Adrenal gland (tissue), 5 donors: ENCODE results near the gene L3MBTL2.

ENCODE experiments used
- CTCF ChIP-seq, 6 experiments: fragments of 450-650 bp in 4 of 6; fragments of 200-600 bp in 2 of 6; sonication (generic) in 1 of 6; IDR thresholded peaks; 1 replicate in 5 of 6; 2 replicates in 1 of 6; pipeline versions ENCODE4 v1.5.1 to v1.8.0; 2016 to 2021; ENCODE audit warnings: antibody characterized with exemption in 6 of 6, mild to moderate bottlenecking in 2 of 6, moderate library complexity in 1 of 6
- POLR2A ChIP-seq, 2 donors: fragments of 450-650 bp; IDR thresholded peaks; one replicate each; pipeline ENCODE4 v1.6.1; 2017; ENCODE audit warnings: antibody characterized with exemption in 2 of 2, mild to moderate bottlenecking in 2 of 2, moderate library complexity in 1 of 2
- donor health status: DM: no; HTN: no; CAD: no.

- TF ChIP-seq CTCF (IDR thresholded peaks at IDR 0.05) = no peak
- no peak for TF ChIP-seq POLR2A (IDR thresholded peaks at IDR 0.05)
Observed at GRCh38 chr22:41254230-41254629, 49.1 kb downstream of the L3MBTL2 start.
